Effector memory CD8-positive, alpha-beta T cell (primary cell): ENCODE data around the gene RRAS.
"Not testable (repeated sequence)": the region's sequence is repeated elsewhere in the genome, so short reads cannot be mapped to it uniquely, and the experiment has no call there.

Experiments used
- ATAC-seq: fragments of 150-1000 bp; cut with Tn5 transposase; replicated peaks from 2 replicates; pipeline ENCODE4 v1.10.0; 2021; ENCODE audit warnings: mild to moderate bottlenecking, moderate library complexity
- DNase-seq, 3 experiments: peaks; one replicate each; pipeline ENCODE4 v3.0.0; 2021
- H3K27ac Mint-ChIP-seq, 2 donors: one replicate each; pipeline ENCODE4 v1.8.0; 2022; ENCODE audit warnings: mild to moderate bottlenecking in 2 of 2, mixed read lengths in 2 of 2, moderate library complexity in 2 of 2
- H3K27me3 Mint-ChIP-seq, 2 donors: one replicate each; pipeline ENCODE4 v1.8.0; 2022; ENCODE audit warnings: mixed read lengths in 2 of 2
- H3K36me3 Mint-ChIP-seq: one replicate; pipeline ENCODE4 v1.8.0; 2022; ENCODE audit warnings: mild to moderate bottlenecking, moderate library complexity, mixed read lengths; ENCODE audit not compliant: insufficient read depth
- H3K4me1 Mint-ChIP-seq, 2 donors: one replicate each; pipeline ENCODE4 v1.8.0; 2022; ENCODE audit warnings: low read depth in 2 of 2, mixed read lengths in 2 of 2
- H3K4me3 Mint-ChIP-seq, 2 donors: one replicate each; pipeline ENCODE4 v1.8.0; 2022; ENCODE audit warnings: mild to moderate bottlenecking in 2 of 2, mixed read lengths in 2 of 2, moderate library complexity in 2 of 2
- H3K9me3 Mint-ChIP-seq, 2 donors: one replicate each; pipeline ENCODE4 v1.8.0; 2022; ENCODE audit warnings: mixed read lengths in 2 of 2

RRAS gene

DNA sequence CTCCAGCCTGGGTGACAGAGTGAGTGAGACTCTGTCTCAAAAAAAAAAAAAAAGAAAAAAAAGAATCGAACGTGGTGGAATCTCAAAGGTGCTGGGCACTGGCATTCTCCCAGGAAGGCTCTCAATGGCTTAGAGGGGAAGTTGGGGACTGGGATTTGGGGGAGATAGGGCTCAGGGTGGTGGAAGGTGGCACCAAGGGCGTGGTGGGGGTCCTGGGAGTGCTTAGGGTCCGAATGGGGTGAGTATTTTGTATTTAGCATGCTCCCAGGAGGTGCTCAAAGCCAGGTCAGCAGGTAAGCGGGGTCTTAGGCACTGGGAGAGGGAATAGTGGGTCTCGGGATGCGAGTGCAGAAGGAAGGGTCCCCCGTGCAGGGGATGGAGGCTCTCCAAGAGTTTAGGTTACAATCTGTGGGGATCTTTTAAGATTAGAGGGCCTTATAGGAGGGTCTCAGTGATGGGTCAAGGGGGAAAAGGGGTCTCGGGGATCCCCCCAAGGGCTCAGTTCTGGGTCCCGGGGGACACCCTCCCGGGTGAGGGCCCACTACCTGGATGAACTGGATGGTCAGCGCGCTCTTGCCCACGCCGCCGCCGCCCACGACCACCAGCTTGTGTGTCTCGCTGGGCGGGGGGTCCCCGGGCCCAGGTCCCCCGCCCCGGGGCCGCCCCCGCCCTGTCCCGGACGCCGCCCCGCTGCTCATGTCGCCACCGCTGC, 386 bp downstream of the RRAS start:
- peak overlapping the region; percentile 97 to 98 for H3K27ac Mint-ChIP-seq
- ATAC-seq (no peak), DNase-seq (no peak)
- H3K4me3 Mint-ChIP-seq = peak overlapping the region; percentile 97 to 99
- no peaks in the 10 kb centered on the region for H3K9me3 Mint-ChIP-seq
- H3K4me1 Mint-ChIP-seq = peaks cover 53 to 54% of the 10 kb centered on the region in 2 donors
- peaks cover 33% of the 10 kb centered on the region for H3K36me3 Mint-ChIP-seq
- no peaks in the 10 kb centered on the region for H3K27me3 Mint-ChIP-seq

DNA sequence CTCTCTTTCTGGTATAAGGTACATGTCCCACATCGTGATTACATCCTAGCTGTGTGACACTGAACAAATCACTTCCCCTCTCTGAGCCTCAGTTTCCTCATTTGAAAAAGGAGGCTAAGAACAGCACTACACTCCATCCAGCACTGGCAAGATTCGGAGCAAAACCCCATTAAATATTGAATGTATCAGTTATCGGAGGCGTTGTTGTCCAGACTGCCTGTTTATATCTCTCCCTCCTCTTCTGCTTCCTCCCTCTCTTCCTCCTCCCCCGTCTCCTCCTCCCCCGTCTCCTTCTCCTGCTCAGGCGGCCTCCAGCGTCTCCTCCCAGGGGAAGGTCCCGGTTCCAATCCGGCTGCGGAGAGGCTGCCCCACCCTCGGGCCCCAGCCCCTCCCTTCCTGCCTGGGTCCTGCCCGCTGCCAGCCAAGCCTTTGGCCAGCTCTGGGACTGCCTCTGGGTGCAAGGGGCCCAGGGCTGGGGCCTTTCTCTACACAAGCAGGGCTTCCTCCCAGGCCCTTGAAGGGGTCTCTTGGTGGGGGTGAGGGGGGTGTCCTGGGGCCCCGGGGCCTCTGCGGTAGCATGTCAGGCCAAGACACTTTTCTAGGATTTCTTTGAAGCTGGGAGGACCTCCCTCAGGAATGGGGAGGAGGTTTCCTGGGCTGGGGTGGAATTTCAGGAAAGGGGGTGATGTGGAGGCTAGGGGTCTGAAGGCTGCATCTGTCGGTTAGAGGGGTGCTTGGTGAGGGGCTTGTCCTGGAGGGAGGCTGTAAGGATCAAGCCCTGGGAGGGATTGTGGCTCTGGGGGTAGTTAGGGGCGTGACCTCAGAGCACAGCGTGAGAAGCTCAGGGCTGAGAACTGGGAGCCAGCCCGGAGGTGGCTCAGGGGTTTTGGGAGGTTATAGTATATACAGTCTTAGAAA, 1.9 kb downstream of the RRAS start:
- Mint-ChIP-seq H3K27me3 (no peaks in the 10 kb centered on the region), H3K4me3 (peak overlapping the region; percentile 97 to 99), H3K9me3 (no peaks in the 10 kb centered on the region), H3K27ac (peak overlapping the region; percentile 84 to 98), H3K36me3 (peaks cover 27% of the 10 kb centered on the region), H3K4me1 (peaks cover 40% of the 10 kb centered on the region in 2 donors)
- no peak for DNase-seq
- no peak for ATAC-seq

GRCh38 chr19:49636233-49636932, 3.6 kb downstream of the RRAS start:
- DNase-seq (no peak), ATAC-seq (no peak)
- H3K27me3 Mint-ChIP-seq = no peaks in the 10 kb centered on the region
- peaks cover 28 to 30% of the 10 kb centered on the region in 2 donors for H3K4me1 Mint-ChIP-seq
- H3K4me3 Mint-ChIP-seq = no peak overlapping the region
- H3K36me3 Mint-ChIP-seq = peaks cover 25% of the 10 kb centered on the region
- H3K9me3 Mint-ChIP-seq = no peaks in the 10 kb centered on the region
- peak overlapping the region in 1 of 2 donors; percentile 87 for H3K27ac Mint-ChIP-seq

DNA sequence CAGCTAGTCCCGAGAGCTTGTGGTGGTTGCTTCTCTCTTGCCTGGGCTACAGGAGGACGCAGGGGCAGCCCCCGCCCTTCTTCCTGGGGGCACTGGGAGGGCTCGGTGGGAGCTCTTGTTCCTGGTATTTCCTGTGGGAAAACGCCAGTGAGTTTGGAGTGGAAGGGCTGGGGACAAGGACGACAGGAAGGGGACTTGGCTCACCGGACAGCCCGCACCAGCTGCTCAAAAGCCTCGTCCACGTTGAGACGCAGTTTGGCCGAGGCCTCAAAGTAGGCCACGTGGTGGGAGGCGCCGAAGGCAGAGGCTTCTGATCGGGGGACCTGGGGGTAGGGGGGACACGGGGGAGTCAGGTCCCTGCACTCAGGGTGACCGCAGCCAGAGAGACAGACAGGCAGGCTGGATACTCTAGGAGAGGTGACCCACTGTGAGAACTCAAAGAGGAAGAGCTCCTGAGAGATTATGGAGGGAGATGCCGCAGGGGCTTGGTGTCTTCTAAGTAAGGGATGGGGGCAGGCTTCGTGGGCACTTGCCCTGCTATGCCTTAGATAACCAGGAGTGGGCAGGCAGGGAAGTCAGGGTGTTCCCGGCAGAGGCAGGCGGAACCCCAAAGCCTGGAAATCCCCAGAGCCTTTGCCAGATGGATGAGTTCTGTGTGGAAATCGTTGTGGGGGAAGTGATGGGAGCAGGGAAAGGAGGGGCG, 4.3 kb downstream of the RRAS start:
- DNase-seq (no peak), ATAC-seq (no peak)
- peaks cover 24 to 25% of the 10 kb centered on the region in 2 donors for H3K4me1 Mint-ChIP-seq
- H3K27ac Mint-ChIP-seq = peak overlapping the region in 1 of 2 donors; percentile 87
- no peaks in the 10 kb centered on the region for H3K9me3 Mint-ChIP-seq
- H3K36me3 Mint-ChIP-seq = peaks cover 24% of the 10 kb centered on the region
- no peaks in the 10 kb centered on the region for H3K27me3 Mint-ChIP-seq
- no peak overlapping the region for H3K4me3 Mint-ChIP-seq

DNA sequence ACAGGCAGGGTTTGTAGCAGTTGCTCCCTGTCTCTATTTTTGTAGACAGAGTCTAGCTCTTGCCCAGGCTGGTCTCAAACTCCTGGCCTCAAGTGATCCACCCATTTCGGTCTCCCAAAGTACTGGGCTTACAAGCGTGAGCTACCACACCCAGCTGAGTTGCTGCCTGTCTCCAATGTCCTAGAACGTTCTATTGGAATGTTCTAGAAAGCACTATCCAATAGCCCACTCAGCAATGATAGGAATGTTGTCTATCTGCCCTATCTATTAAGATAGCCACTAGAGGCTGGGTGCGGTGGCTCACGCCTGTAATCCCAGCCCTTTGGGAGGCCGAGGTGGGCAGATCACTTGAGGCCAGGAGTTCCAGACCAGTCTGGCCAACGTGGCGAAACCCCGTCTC, 6.7 kb downstream of the RRAS start:
- not testable (repeated sequence) for H3K4me3 Mint-ChIP-seq, DNase-seq, ATAC-seq, H3K27me3 Mint-ChIP-seq, H3K27ac Mint-ChIP-seq, H3K9me3 Mint-ChIP-seq
- Mint-ChIP-seq H3K36me3 (peaks cover 14% of the 10 kb centered on the region), H3K4me1 (peaks cover 7 to 12% of the 10 kb centered on the region in 2 donors)

- peaks cover under 1 to 8% of the 10 kb centered on the region in 2 donors for H3K4me1 Mint-ChIP-seq
- DNase-seq (no peak), ATAC-seq (no peak)
- no peak overlapping the region for H3K27ac Mint-ChIP-seq
- peaks cover 14% of the 10 kb centered on the region for H3K36me3 Mint-ChIP-seq
- H3K9me3 Mint-ChIP-seq = no peaks in the 10 kb centered on the region
- no peaks in the 10 kb centered on the region for H3K27me3 Mint-ChIP-seq
- H3K4me3 Mint-ChIP-seq = no peak overlapping the region
Observed at GRCh38 chr19:49632576-49632975, 7.4 kb downstream of the RRAS start.

DNA sequence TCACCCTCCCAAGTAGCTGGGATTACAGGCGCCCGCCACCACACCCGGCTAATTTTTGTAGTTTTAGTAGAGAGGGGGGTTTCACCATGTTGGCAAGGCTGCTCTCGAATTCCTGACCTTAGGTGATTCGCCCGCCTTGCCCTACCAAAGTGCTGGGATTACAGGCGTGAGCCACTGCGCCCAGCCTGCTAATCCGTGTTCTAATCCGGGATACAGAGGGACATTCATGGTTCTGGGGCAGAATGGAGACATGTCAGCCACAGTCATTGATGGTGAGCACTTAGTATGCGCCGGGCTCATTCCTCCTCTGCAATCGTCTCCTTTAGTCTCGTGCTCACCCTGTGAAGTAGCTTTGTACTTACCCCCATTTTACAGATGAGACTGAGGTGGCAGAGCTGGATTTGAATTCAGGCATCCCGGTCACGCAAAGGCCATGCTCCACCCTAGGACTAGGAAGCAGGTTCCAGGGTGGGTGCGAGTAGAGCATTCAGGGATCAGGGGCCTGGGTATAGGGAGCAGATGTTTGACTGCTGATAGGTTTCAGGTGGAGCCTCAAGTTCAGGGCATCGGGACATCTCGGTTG, 8.2 kb downstream of the RRAS start:
- H3K4me1 Mint-ChIP-seq = peaks cover 0 to 8% of the 10 kb centered on the region in 2 donors
- peak overlapping the region in 1 of 2 donors; percentile 1 for H3K27ac Mint-ChIP-seq
- no peaks in the 10 kb centered on the region for H3K9me3 Mint-ChIP-seq
- H3K27me3 Mint-ChIP-seq = no peaks in the 10 kb centered on the region
- DNase-seq = no peak
- no peak overlapping the region for H3K4me3 Mint-ChIP-seq
- peaks cover 19% of the 10 kb centered on the region for H3K36me3 Mint-ChIP-seq
- no peak for ATAC-seq

- Mint-ChIP-seq H3K4me3 (no peak overlapping the region), H3K9me3 (no peaks in the 10 kb centered on the region), H3K27me3 (no peaks in the 10 kb centered on the region), H3K36me3 (peaks cover 24% of the 10 kb centered on the region), H3K27ac (peak overlapping the region; percentile 1 to 16), H3K4me1 (peaks cover 0 to 8% of the 10 kb centered on the region in 2 donors)
- DNase-seq (no peak), ATAC-seq (no peak)
Observed at GRCh38 chr19:49631014-49631588, 8.8 kb downstream of the RRAS start.

DNA sequence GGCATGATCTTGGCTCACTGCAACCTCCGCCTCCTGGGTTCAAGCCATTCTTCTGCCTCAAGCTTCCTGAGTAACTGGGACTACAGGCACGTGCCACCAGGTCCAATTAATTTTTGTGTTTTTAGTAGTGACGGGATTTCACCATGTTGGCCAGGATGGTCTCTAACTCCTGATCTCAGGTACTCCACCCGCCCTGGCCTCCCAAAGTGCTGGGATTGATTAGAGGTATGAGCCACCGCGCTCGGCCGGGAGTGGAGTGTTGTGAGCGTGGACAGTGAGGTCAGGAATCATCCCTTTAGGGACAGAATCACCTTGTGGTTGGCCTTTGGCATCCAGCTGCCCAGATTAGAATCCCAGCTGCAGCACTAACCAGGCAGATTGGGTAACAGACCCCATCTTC, 10.3 kb downstream of the RRAS start:
- no peak overlapping the region for H3K4me3 Mint-ChIP-seq
- DNase-seq (no peak), ATAC-seq (no peak)
- H3K27ac Mint-ChIP-seq = peak overlapping the region; percentile 3 to 65
- no peaks in the 10 kb centered on the region for H3K27me3 Mint-ChIP-seq
- H3K9me3 Mint-ChIP-seq = no peaks in the 10 kb centered on the region
- no peaks in the 10 kb centered on the region for H3K4me1 Mint-ChIP-seq
- H3K36me3 Mint-ChIP-seq = peaks cover 22% of the 10 kb centered on the region

GRCh38 chr19:49626226-49626625, 13.7 kb downstream of the RRAS start:
- no peaks in the 10 kb centered on the region for H3K27me3 Mint-ChIP-seq
- DNase-seq = no peak
- H3K36me3 Mint-ChIP-seq = peaks cover 42% of the 10 kb centered on the region
- no peaks in the 10 kb centered on the region for H3K4me1 Mint-ChIP-seq
- H3K4me3 Mint-ChIP-seq = no peak overlapping the region
- ATAC-seq = no peak
- H3K27ac Mint-ChIP-seq = peak overlapping the region in 1 of 2 donors; percentile 65
- H3K9me3 Mint-ChIP-seq = no peaks in the 10 kb centered on the region

- Mint-ChIP-seq H3K27ac (peak overlapping the region in 1 of 2 donors; percentile 3), H3K27me3 (no peaks in the 10 kb centered on the region), H3K36me3 (peaks cover 44% of the 10 kb centered on the region), H3K4me3 (no peak overlapping the region), H3K4me1 (no peaks in the 10 kb centered on the region), H3K9me3 (no peaks in the 10 kb centered on the region)
- no peak for ATAC-seq
- DNase-seq = no peak
Observed at GRCh38 chr19:49624967-49625910, 14.7 kb downstream of the RRAS start.
